Common myeloid progenitor, CD34-positive (primary cell): Measurements from ENCODE around the gene GLI3.

ENCODE experiments used
- CTCF ChIA-PET: fragments of 350-600 bp; sonication (Branson Sonifier 250); formaldehyde crosslinking; loops from one replicate; lab custom pipeline; 2021; ENCODE audit warnings: antibody characterized with exemption; lab: Charles Lee
- POLR2A ChIA-PET: fragments of 350-600 bp; sonication (Branson Sonifier 250); formaldehyde crosslinking; loops from one replicate; lab custom pipeline; 2021; ENCODE audit warnings: antibody characterized with exemption; lab: Charles Lee
- DNase-seq, 3 donors: peaks; one replicate each; pipeline versions ENCODE4 v3.0.0 to v3.0.0-alpha.2; 2013
- H3K27ac ChIP-seq, 2 experiments: 1 replicate in 1 of 2; 2 replicates in 1 of 2; pipeline ENCODE4 v1.7.0; 2013; ENCODE audit warnings: inconsistent platforms in 2 of 2, low read length in 2 of 2, mild to moderate bottlenecking in 2 of 2, low read depth in 1 of 2, moderate library complexity in 1 of 2; ENCODE audit not compliant: severe bottlenecking in 2 of 2, insufficient read depth in 1 of 2, poor library complexity in 1 of 2
- H3K27me3 ChIP-seq, 5 experiments: replicated peaks in 2 of 5; 1 replicate in 3 of 5; 2 replicates in 2 of 5; pipeline versions ENCODE4 v1.6.1 to v1.7.0; 2013; ENCODE audit warnings: low read length in 4 of 5, mild to moderate bottlenecking in 2 of 5, moderate library complexity in 2 of 5, inconsistent platforms in 1 of 5; ENCODE audit not compliant: insufficient read depth in 5 of 5, control insufficient read depth in 4 of 5
- H3K36me3 ChIP-seq, 4 experiments: 1 replicate in 2 of 4; 2 replicates in 2 of 4; pipeline versions ENCODE4 v1.6.1 to v1.7.0; 2013; ENCODE audit warnings: low read length in 3 of 4, control low read depth in 1 of 4, mild to moderate bottlenecking in 1 of 4; ENCODE audit not compliant: control insufficient read depth in 4 of 4, insufficient read depth in 4 of 4
- H3K4me1 ChIP-seq, 4 experiments: 1 replicate in 3 of 4; 2 replicates in 1 of 4; pipeline versions ENCODE4 v1.6.1 to v1.7.1; 2013; ENCODE audit warnings: low read length in 3 of 4, mild to moderate bottlenecking in 3 of 4, control low read depth in 1 of 4, inconsistent platforms in 1 of 4, moderate library complexity in 1 of 4; ENCODE audit not compliant: control insufficient read depth in 4 of 4, insufficient read depth in 4 of 4; ENCODE audit errors: control extremely low read depth in 1 of 4
- H3K4me3 ChIP-seq, 7 experiments: 1 replicate in 4 of 7; 2 replicates in 3 of 7; pipeline versions ENCODE4 v1.5.1 to v1.7.0; 2013; ENCODE audit warnings: mild to moderate bottlenecking in 7 of 7, low read length in 6 of 7, moderate library complexity in 6 of 7, inconsistent platforms in 2 of 7, low read depth in 2 of 7, control low read depth in 1 of 7; ENCODE audit not compliant: insufficient read depth in 4 of 7, control insufficient read depth in 1 of 7; ENCODE audit errors: extremely low read depth in 1 of 7
- H3K9me3 ChIP-seq, 5 experiments: 1 replicate in 4 of 5; 2 replicates in 1 of 5; pipeline versions ENCODE4 v1.6.1 to v1.7.1; 2013; ENCODE audit warnings: low read length in 4 of 5, mild to moderate bottlenecking in 2 of 5, inconsistent platforms in 1 of 5, low read depth in 1 of 5, moderate library complexity in 1 of 5; ENCODE audit not compliant: control insufficient read depth in 4 of 5, insufficient read depth in 2 of 5; ENCODE audit errors: control extremely low read depth in 1 of 5
- WGBS: methylation state at CpG from one replicate; pipeline ENCODE4 v1.1.5; 2013; ENCODE audit not compliant: insufficient coverage; 5-methylcytosine and 5-hydroxymethylcytosine counted together

The GLI3 gene

GRCh38 chr7:41970941-41971340, 266.1 kb downstream of the GLI3 start:
- ChIA-PET POLR2A (no interaction called here), CTCF (interaction anchor here (0.6 kb wide), 1 partner anchor 1298 kb away, joined by 3 read pairs; no protein-coding TSS in a partner anchor)
- WGBS = 95% methylated on average over 2 of the region's 5 CpGs
- H3K9me3 ChIP-seq = no peaks in the 10 kb centered on the region
- H3K27me3 ChIP-seq = peaks cover 0 to 4% (median 0%) of the 10 kb centered on the region in 5 experiments
- peaks cover 0 to 6% (median 0%) of the 10 kb centered on the region in 4 experiments for H3K4me1 ChIP-seq
- H3K36me3 ChIP-seq = no peaks in the 10 kb centered on the region
- no peak for DNase-seq
- H3K4me3 ChIP-seq = no peak overlapping the region
- no peak overlapping the region for H3K27ac ChIP-seq

- Histone ChIP-seq H3K27me3 (no peaks in the 10 kb centered on the region), H3K27ac (no peak overlapping the region), H3K4me3 (no peak overlapping the region), H3K36me3 (no peaks in the 10 kb centered on the region), H3K9me3 (no peaks in the 10 kb centered on the region), H3K4me1 (peaks cover 0 to 6% (median 0%) of the 10 kb centered on the region in 4 experiments)
- 100% methylated on average over 1 of the region's 1 CpG for WGBS
- CTCF ChIA-PET = no interaction called here
- POLR2A ChIA-PET = no interaction called here
- no peak for DNase-seq
Measured at GRCh38 chr7:41969561-41970105, 267.4 kb downstream of the GLI3 start.

DNA sequence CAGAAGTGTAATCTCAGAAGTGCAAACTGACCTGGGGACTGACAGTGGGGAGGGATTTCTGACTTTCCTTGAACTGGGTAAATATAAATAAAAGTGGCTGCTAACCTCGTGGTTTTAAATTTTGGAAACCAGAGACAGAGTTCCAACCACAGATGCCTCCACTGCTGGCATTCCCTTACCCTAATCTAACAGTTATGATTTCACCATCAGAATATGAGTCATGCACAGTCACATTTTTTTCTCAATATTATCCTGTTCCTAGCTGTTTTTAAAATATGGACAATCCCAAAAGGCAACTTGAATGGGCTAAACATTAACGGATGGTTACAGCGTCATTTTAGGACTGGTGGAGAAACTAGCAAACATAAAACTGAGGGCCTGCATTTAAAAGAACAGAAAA, 269.9 kb downstream of the GLI3 start:
- H3K9me3 ChIP-seq = no peaks in the 10 kb centered on the region
- H3K27me3 ChIP-seq = no peaks in the 10 kb centered on the region
- DNase-seq = peak in 1 of 3 donors; percentile 27
- H3K36me3 ChIP-seq = no peaks in the 10 kb centered on the region
- CTCF ChIA-PET = interaction anchor here (1.5 to 7.4 kb wide), 3 partner anchors 10 to 23 kb away, joined by 3 to 40 read pairs (median 6); no protein-coding TSS in a partner anchor
- POLR2A ChIA-PET = no interaction called here
- H3K27ac ChIP-seq = no peak overlapping the region
- peaks cover 0 to 6% (median 0%) of the 10 kb centered on the region in 4 experiments for H3K4me1 ChIP-seq
- 65% methylated on average over 3 of the region's 3 CpGs for WGBS
- H3K4me3 ChIP-seq = no peak overlapping the region

DNA sequence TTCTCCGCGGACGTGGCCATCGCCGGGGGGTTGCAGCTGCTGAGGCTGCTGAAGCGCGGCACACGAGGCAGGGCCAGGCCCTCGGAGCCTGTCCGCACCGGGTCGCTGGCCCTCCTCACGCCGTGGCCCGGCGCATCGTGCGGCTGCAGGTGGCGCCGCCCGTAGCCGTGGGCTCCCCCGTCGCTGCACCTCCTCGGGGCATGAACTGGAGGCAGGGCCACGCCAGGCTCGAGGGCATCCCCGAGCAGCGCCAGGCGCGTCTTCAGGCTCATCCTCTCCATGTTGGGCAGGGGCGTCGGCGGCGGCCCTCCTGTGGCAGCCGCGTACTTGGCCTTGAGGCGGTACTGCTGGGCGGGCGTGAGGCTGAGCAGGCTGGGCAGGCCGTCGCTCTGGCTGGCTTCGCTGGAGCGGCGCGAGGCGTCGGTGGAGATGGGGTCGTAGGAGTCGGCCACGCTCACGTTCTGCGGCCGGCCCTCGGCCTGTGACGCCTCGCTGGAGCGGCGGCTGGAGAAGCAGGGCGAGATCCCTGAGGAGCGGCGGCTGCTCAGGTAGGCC, 271.0 kb downstream of the GLI3 start:
- Histone ChIP-seq H3K27me3 (no peaks in the 10 kb centered on the region), H3K9me3 (no peaks in the 10 kb centered on the region), H3K27ac (no peak overlapping the region), H3K4me1 (peaks cover 0 to 6% (median 0%) of the 10 kb centered on the region in 4 experiments), H3K4me3 (no peak overlapping the region), H3K36me3 (no peaks in the 10 kb centered on the region)
- POLR2A ChIA-PET = no interaction called here
- no peak for DNase-seq
- 96% methylated on average over 60 of the region's 62 CpGs for WGBS
- CTCF ChIA-PET = interaction anchor here (1.8 to 7.4 kb wide), 3 partner anchors 12 to 23 kb away, joined by 5 to 40 read pairs (median 6); no protein-coding TSS in a partner anchor

- Histone ChIP-seq H3K9me3 (no peaks in the 10 kb centered on the region), H3K36me3 (no peaks in the 10 kb centered on the region), H3K4me1 (peaks cover 0 to 6% (median 0%) of the 10 kb centered on the region in 4 experiments), H3K27ac (no peak overlapping the region), H3K4me3 (no peak overlapping the region), H3K27me3 (no peaks in the 10 kb centered on the region)
- ChIA-PET CTCF (interaction anchor here (1.3 to 7.4 kb wide), 3 partner anchors 10 to 22 kb away, joined by 3 to 40 read pairs (median 5); no protein-coding TSS in a partner anchor), POLR2A (interaction anchor here (0.6 kb wide), 1 partner anchor 935 kb away, joined by 3 read pairs; no protein-coding TSS in a partner anchor)
- WGBS = 97% methylated on average over 45 of the region's 47 CpGs
- no peak for DNase-seq
Measured at GRCh38 chr7:41964849-41965745, 271.9 kb downstream of the GLI3 start.

DNA sequence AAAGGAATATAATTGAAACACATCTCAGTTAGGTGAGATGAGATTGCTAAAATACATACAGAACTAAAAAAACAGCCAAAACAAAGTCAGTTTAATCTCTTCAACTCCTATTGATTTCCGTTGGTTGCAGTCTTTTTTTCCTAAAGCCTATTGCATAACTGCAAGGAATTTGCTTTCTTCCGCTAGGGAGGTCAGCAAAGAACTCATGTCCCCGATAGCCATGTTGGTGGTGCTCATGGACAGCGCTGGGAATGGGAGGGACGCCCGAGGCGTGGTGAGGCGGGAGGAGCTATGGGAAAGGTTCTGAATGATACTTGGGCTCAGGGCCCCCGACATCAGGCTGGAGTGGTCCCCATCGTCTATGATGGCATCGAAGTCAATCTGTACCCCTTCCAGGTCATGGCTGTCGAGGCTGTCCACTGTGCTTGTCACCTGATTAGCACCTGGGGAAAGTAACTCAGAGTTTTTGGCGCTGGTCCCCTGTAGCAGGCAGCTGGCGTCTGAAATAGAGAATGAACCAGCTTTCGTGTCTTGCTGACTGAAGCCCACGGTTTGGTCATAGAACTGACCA, 272.7 kb downstream of the GLI3 start:
- DNase-seq = no peak
- ChIA-PET POLR2A (no interaction called here), CTCF (interaction anchor here (1.2 to 7.4 kb wide), 4 partner anchors 10 to 24 kb away, joined by 3 to 40 read pairs (median 4); no protein-coding TSS in a partner anchor)
- WGBS = 95% methylated on average over 16 of the region's 16 CpGs
- H3K27ac ChIP-seq = no peak overlapping the region
- no peaks in the 10 kb centered on the region for H3K36me3 ChIP-seq
- no peaks in the 10 kb centered on the region for H3K9me3 ChIP-seq
- H3K27me3 ChIP-seq = no peaks in the 10 kb centered on the region
- peaks cover 0 to 6% (median 0%) of the 10 kb centered on the region in 4 experiments for H3K4me1 ChIP-seq
- H3K4me3 ChIP-seq = no peak overlapping the region
